Stimulated activated naive CD4-positive, alpha-beta T cell treated with Interleukin-2 at 50 U/mL for 16 hours (primary cell): ENCODE measurements around the gene CDC73.
A peak's percentile ranks its signal among the peaks of the same experiment; 100 is the strongest.
"Not testable (repeated sequence)": the region's sequence is repeated elsewhere in the genome, so short reads cannot be mapped to it uniquely, and the experiment has no call there.

Experiments
- DNase-seq: peaks from one replicate; lab custom pipeline; 2025; lab: John Stamatoyannopoulos, UW

Gene CDC73

DNA sequence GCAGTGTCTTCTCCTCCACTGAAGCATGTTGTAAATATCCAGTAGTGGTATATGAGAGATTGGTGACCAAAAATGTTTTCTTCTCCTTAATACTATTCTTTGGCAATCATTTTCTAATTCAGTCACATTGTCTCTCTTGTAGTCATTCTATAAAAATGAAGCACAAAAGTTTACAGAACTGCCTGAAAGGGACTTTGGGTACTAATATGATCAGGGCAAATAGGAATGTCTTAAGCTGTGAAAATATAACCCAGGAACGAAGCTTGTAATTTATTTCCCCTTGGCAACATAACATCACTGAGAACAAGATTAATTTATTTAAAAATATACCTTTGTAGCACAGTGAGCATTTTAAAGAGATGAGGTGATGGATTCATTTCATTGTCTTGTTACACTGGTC, 59.7 kb downstream of the CDC73 start:
- DNase-seq: no peak

DNA sequence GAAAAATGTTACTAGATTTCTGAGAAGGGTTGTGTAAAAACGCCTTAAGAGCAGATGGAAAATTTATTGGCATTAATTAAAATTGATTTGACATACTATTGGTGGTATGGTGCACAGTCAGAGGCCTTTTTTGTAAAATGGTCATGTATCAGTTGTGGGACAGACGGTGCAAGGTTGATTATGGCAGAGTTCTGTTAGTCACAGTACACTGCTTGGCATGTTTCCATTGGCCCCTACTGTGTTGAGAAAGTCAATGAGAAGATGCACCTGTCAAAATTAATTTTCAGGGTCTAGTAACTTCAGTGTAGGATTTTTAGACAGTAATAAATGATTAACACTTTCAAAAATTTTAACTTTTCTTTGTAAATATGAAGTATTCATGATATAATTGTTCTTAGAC, 60.2 kb downstream of the CDC73 start:
- DNase-seq: no peak

DNA sequence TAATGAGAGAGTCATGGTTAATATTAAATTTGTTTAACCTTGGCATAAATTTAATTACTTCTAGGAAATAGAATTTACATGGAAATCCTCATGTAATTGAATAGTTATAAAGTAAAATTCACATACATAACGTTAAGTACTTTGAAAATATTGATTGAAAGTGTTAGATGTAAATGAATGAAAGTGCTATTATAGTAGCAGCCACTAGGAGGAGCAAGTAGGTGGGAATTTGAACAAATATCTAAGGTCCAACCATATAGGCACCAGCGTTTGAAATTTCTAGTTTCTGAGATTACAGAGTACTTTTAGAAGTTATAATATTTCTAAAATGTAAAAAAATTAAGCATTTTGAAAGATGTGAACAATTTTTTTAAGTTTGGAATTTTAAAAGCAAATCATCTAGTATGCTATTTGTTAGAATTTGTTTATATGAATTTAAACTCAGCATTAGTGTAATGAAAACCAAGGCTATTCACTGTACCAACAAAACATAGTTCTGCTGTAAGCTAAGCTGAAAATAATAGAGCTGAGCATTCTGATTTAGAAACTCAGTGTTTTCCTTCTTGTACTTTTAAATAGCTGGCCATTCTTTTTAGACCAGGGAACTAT, 61.3 kb downstream of the CDC73 start:
- no peak for DNase-seq

DNA sequence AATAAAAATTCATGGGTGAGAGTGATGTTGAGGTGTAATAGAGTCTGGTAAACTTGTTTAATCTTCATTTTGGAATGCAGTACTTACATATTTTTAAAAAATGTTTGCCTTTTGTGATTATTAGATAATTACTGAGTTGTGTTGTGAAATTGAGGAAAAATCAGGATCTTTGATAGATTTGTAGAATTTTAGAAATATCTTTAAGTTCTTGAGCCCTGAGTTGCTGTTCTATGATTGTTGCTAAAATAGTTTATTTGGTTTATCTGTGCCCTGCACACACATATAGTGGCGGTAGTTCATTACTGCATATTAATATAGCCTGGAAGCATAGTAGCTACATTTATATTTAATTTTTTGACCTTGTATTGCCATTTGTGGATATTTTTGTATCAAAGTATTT, 62.9 kb downstream of the CDC73 start:
- no peak for DNase-seq

DNA sequence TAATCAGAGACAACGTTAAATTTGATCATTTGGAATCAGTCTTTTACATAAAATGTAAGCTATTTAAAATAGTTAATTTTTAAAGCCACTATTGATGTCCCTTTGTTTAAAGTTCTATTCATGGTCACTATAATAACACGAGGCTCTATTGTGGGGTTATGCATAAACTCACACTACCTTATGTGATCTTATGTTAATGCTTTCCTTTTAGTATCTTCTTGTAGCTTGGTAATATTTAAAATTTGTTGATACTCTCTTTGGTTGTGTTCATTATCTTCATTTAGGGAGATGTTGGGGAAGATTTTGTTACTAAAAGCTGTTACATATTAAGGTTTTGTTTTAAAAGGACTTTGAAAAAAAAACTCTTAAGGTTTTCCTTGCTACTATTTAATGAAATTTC, 63.4 kb downstream of the CDC73 start:
- DNase-seq: no peak

DNA sequence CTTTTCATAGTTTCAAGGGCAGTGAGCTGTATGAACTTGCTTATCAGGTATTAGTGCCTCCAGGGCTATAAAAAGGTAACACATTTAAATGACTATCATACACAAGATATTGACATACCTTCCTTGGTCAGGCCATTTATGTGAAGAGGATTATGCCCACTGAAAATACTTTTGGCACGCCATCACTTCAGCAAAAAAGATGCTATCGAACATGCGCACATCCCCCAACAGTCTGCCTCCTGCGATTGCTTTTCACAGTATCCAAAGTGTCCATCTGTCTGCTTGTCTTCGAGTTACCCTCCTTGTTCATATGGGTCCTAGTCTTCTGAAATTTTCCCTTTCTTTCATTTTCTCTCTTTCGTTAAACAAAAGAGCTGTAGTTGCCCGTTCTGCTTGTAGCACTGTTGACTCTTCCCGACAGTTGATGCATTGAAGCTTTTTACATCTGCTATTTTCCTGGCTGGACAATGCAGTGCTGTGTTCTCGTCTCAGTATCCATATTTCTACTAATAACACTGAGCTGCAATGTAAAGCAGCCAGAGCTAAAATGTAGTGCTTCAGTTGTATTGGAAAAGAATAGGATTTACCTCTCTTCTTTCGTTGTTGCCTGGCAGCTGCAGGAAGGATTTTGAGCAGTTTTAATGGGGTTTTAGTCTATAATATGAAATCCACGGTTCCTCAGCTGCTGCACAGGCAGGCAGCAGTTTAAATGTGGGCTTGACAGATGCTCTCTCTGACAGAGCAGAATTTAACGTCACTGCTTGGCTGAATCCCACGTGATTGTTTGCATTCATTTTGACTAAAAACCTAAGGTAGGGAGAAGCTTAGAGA, 64.3 kb downstream of the CDC73 start, which contains the start of gene B3GALT2:
TSS of gene B3GALT2 (minus strand) at position 713 of the 831 bp plus-strand sequence. CDS start 5,051 bp downstream, outside the sequence.
- peak; percentile 19 for DNase-seq

DNA sequence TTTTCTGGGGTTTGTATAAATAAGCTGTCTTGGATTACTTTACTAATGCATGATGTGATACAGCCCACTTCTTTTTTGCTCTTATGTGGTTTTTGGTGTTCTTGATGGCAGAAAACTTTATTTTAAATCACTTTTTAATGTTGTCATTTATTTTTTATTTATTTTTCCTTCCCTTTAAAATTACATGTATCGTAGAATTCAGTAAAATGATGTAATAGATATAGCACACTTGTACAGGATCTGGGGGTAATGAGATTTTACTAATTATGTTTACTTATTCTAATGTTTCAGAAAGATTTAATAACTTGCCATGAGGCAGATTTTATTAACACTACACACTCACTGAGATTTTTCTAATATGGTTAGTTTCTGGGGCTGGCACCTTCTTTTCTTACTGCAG, 65.3 kb downstream of the CDC73 start:
- no peak for DNase-seq

DNA sequence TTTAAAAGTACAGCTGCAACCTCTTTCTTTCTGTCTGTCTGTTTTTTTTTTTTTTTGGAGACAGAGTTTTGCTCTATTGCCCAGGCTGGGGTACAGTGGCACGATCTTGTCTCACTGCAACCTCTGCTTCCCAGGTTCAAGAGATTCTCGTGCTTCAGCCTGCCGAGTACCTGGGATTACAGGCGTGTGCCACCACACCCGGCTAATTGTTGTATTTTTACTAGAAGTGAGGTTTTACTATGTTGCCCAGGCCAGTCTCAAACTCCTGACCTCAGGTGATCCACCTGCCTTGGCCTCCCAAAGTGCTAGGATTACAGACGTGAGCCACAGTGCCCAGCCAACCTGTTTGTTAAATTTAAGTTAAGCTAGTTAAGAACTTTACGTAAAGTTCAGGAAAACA, 67.1 kb downstream of the CDC73 start:
- not testable (repeated sequence) for DNase-seq

DNA sequence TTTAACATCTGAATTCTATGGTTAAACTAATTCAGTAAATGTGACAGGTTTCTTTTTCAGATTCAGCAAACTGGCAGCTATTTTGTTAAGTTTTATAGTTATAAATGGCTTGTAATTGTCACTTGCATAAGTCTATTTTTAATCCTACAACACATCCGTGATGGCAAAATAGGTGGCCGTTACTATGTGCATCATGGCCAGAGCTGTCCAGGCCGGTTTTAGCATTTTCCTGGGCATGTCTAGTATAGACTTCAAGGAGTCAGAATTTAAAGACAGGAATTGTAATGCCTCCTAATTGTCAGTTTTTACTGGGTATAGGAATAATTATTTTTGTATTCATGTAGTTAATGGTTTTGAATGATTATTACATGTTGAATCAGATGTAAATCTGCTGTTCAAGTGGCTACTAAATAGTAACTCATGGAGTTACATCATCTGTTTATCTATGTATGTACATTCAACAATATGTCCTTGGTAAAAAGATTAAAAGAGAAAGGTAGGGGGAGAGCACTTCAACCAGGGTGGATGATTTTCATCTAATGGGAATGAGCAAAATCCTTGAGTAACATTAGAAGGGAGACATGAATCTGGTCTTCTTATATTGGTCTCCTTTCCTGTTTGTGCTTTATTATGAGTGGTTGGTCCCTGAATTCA, 67.7 kb downstream of the CDC73 start:
- DNase-seq: no peak

DNA sequence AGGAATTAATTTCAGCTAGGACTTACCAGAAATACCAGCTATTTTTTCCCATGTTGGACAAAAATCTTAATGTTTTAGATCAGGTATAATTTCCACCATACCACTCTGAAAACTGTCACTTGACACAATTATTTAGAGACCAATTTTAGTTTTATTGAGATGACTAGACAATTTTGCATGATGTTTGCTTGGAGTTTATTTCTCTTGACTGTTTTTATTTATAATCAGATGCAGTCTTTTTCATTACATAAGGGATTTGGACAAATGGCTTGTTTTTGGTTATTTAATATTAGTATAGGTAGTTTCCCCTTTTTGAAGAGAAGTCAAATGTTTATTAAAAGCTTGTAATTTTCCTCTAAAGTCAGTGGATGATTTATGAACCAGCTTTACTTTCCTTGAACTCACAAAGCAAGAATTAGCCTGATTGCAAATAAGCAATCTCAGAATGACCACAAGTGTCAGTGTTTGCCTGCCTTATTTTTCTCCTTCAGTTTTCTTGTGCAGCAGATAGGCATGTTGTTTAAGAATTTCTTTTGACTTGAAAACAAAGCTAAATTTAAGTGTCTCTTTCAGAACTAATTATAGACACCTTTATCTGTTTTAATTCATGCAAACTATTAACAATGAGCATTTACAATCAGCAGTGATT, 68.4 kb downstream of the CDC73 start:
- DNase-seq: no peak

DNA sequence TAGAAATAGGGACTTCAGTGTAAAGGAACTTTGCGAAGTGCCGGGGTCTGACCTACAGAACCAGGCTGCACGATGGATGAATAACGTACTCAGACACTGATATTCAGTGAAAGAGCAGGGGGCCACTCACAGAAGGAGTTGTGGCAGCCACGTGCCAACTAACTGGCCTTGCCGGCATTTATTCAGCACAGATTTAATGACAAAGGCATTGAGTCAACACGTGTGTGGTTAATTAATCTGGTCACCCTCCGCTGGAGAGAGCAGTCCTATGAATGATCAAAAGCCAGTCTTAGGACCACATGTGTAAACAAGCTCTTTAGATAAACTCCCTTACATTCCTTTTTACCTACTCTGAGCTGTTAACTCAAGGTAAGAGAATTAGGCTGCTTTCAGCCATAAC, 70.8 kb downstream of the CDC73 start:
- no peak for DNase-seq

DNA sequence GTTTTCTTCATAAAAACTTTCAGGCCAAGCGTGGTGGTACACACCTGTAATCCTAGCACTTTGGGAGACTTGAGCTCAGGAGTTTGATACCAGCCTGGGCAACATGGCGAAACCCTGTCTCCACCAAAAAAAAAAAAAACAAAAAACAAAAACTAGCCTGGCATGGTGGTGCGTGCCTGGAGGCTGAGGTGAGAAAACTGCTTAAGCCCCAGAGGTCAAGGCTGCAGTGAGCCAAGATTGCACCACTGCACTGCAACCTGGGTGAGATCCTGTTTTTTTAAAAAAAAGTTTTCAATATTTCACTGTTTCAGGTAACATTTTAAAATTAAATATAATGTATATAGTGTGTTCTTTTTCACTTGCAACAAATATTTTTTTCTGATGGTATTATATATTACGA, 78.1 kb downstream of the CDC73 start:
- no peak for DNase-seq

DNA sequence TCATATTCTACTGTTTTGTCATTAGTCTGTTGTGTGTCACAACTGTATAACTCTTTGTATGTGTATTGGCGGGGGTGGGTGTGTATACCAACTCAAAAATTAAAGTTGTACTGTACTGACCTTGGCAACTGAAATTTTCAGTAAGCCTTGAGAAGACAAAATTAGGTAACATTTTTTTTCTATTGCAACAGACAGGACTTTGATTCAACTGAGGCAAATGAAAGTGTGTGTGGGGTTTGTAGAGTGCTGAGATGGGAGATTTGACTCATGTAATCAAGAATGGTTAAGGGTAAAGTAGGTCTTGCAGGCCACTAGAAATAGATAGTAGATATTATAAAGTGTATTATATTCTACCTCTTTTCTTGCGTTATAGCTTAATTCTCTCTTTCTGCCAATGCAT, 79.2 kb downstream of the CDC73 start:
- no peak for DNase-seq

DNA sequence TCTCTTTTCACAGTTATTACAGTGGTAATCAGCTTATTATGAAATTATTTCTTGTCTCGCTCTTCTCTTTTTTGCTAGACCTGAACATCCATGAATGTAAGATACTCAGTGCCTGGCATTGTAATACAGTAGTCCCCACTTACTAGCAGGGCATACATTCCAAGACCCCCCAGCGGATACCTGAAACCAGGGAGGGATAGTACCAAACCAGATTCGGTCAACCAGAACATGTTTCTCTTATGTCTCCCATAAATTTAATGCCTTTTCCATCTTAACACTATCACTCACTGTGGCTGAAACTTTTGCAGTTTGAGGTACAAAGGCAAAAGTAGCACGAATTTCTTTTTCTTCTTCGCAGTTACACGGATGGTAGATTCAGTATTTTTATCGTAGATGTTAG, 89.2 kb downstream of the CDC73 start:
- no peak for DNase-seq

DNA sequence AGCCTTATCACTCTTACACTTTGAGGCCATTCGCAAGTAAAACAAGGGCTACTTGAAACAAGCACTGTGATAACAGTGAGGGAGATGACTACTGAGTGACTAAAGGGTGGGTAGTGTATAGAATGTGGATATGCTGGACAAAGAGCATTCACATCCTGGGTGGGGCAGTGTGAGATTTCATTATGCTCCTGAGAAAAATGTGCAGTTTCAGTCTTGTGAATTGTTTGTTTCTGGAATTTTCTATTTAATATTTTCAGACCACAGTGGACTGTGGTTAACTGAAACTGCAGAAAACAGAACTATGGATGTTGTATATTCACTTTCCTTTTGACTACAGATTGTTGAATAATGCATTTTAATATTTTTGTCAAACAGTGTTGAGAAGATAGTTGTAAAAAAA, 89.7 kb downstream of the CDC73 start:
- no peak for DNase-seq

DNA sequence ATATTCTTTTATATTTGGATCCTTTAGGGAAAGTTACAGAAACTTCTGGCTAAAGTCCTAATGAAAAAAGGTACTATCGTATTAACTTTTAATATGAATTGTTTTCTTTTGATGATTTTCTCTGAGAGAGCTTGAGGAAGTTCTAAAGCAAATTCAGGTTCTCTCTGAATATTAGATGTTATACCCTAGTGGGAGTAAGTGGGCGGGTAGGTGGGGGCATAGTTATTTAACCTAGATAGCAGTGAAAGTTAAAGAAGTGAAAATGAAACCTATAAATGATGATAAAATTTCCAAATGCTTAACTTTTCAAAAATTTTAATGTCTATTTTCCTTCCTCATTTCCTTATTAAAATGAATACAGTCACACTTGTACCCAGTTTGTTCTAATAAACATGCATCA, 90.8 kb downstream of the CDC73 start:
- no peak for DNase-seq

DNA sequence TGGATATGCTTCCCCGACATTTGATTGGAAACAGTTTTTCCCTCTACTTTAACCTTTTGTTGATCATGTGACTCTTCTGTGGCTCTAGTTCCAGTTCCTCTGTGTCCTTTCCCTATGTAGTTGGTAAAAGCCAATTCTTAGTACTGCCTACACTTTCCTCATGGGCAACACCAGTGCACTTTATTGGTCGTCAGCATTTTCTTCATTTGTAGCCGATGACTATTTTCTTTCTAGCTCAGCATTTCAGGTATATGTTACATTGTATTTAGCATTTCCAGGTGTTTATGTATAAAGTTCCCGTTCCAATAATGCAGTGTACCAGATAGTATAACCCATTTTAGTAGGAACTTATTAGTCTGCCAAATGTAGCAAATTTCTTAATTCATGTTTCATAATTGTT, 92.2 kb downstream of the CDC73 start:
- no peak for DNase-seq

DNA sequence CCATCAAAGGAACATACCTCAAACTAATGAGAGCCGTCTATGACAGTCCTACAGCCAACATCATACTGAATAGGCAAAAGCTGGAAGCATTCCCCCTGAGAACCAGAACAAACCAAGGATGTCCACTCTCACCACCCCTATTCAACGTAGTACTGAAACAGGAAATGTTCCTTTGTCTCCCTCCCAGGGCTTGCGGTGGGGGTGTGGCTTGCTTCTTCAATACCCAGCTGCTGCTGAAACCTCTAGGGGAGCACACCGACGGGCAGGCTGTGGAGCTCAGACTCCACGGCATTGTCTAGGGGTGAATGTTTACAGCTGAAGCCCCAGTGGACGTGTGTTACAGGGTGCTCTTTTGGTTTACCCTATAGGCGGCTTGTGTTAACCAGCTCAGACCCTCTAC, 95.1 kb downstream of the CDC73 start:
- no peak for DNase-seq

DNA sequence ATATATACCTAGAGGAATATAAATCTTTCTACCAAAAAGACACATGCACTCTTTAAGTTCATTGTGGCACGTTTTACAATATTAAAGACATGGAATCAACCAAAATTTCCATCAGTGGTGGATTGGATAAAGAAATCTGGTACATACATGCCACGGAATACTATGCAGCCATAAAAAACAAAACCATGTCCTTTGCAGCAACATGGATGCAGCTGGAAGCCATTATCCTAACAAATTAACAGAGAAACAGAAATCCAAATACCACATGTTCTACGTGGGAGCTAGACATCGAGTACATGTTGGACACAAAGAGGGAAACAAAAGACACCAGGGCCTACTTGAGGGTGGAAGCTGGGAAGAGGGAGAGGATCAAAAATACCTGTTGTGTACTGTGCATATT, 97.6 kb downstream of the CDC73 start:
- no peak for DNase-seq

DNA sequence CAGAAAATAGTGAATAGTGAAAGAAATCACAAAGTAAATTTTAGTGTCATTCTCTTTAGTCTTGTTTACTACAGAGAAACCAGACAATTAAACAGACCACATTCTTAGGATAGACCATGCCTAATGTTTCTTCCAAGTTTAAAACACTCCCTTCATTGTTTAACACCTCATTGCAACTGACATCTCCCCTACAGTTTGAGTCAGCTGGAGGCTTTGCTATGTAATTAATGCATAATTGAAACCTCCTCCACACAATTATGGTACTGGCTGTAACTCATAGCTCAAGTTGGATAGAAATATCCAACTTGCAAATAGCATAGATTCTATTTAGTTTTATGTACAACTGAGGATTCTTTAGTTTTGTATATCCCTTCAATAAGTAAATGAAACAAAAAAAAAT, 99.8 kb downstream of the CDC73 start:
- DNase-seq: no peak

DNA sequence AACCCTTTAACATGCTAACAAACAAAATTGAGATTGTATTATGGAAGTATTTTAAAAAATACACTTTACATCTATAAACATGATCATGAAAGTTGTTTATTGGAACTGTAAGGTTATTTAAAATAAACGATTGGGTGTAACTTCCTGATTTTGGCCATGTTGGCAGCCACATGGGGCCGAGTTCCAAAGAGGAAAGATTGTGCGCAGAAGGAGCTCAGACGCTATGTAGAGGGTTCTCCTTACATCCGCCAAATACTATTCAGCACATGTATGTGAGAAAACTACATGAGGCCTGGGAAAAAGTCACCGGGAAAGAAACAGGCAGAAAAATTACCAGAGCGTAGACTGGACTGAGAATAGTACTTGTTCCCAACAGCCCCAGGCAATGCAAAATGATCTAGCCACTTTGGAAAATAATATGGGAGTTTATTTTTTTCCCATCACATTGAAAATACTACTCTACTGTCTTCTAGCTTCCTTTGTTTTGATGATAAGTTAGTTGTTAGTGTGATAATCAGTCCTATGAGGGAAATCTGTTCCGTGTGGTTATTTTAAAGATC, 100.3 kb downstream of the CDC73 start:
- DNase-seq: no peak

DNA sequence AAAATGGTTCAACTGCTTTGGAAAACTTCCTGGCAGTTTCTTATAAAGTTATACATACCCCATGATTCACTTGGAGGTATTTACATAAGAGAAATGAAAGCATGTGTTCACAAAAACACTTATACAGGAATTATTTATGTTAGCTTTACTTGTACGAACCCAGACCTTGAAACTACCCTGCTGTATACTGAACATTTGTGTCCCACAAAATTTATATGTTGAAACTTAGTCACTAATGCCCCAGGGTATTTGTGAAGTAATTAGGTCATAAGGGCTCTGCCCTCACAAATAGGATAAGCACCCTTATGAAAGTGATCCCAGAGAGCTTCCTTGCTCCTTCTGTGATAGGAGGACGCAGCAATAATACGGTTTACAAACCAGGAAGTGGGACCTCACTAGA, 107.3 kb downstream of the CDC73 start:
- DNase-seq: no peak
